ENCODE measurements around the gene SLC9A7. TPM values are rescaled to one million over a fixed set of nuclear protein-coding genes. Genes with fewer than 3 reads are reported as not detected.

The SLC9A7 gene
- total RNA-seq, 4 donors from 2014 or later, result 5.5 to 11.1 (median 7.3) TPM

DNA sequence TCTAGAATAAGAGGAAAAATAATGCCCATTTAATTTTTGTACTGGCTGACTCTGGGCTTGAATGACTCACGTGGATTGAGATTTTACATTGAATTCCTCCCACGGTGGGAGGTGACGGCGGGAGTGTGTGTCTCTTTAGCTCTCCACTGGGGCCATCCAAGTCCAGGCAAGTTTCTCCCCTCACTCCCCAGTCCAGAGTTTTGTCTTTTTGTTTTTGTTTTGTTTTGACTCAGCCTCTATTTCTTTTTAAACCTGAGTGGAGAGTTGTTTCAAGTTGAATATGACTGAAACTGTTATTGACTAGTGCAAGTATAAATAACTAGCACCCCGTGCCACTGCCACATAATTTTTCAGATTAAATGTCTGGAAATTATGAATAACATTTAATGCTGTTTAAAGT lies 171.8 kb downstream of the SLC9A7 start:
- Histone ChIP-seq H3K4me1 (peaks cover 0 to 37% (median 0%) of the 10 kb centered on the region in 4 donors), H3K27ac (peak overlapping the region in 1 of 4 donors; percentile 49), H3K9me3 (no peaks in the 10 kb centered on the region), H3K27me3 (no peaks in the 10 kb centered on the region), H3K4me3 (no peak overlapping the region), H3K36me3 (no peaks in the 10 kb centered on the region)
- DNase-seq (ENCODE audit: low spot score in 2 of 2), result no peak
- TF ChIP-seq CTCF (IDR thresholded peaks at IDR 0.05) (no peak), POLR2A (IDR thresholded peaks at IDR 0.05) (no peak), EP300 (IDR thresholded peaks at IDR 0.05) (no peak)
- 54 to 56% methylated on average over 5 of the region's 5 CpGs for WGBS, 2 donors

DNA sequence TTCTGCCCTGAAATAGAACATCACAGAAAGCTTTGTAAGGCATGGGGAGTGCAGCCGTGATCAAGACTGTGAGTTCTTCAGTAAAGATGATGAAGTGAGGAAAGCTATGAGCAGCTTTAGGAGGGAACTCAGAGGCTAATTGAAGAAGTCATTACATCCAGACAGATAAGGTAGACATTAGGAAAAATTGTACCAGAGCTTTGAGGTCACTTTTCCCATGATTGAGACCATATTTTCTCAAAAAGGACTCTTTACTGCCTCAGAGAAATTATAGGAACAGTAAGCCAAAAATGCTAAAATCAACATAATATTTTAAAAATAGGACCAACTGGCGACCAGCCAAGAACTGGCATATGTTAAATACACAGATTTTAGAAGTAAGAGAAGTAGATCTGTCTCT lies 174.2 kb downstream of the SLC9A7 start:
- no peaks in the 10 kb centered on the region for H3K27me3 ChIP-seq
- H3K4me3 ChIP-seq, result no peak overlapping the region
- no peak for DNase-seq (ENCODE audit: low spot score in 2 of 2)
- H3K36me3 ChIP-seq, result no peaks in the 10 kb centered on the region
- no peak overlapping the region for H3K27ac ChIP-seq
- TF ChIP-seq EP300 (IDR thresholded peaks at IDR 0.05) (no peak), CTCF (IDR thresholded peaks at IDR 0.05) (no peak), POLR2A (IDR thresholded peaks at IDR 0.05) (no peak)
- no peaks in the 10 kb centered on the region for H3K9me3 ChIP-seq
- peaks cover 0 to 37% (median 0%) of the 10 kb centered on the region in 4 donors for H3K4me1 ChIP-seq
- 57 to 67% methylated on average over 2 of the region's 2 CpGs for WGBS, 2 donors

GRCh38 chrX:46582966-46583365 lies 176.0 kb downstream of the SLC9A7 start:
- TF ChIP-seq EP300 (IDR thresholded peaks at IDR 0.05), result peak in 1 of 2 donors; percentile 69
- TF ChIP-seq CTCF (IDR thresholded peaks at IDR 0.05), result no peak
- no peaks in the 10 kb centered on the region for H3K36me3 ChIP-seq
- DNase-seq (ENCODE audit: low spot score in 2 of 2), result peak in 1 of 2 donors; percentile 35
- peak overlapping the region in 2 of 4 donors; percentile 64 to 69 for H3K27ac ChIP-seq
- no peak overlapping the region for H3K4me3 ChIP-seq
- H3K9me3 ChIP-seq, result no peaks in the 10 kb centered on the region
- 0 to 18% methylated on average over 1 of the region's 1 CpG for WGBS, 2 donors
- H3K4me1 ChIP-seq, result peaks cover 0 to 26% (median 0%) of the 10 kb centered on the region in 4 donors
- H3K27me3 ChIP-seq, result no peaks in the 10 kb centered on the region

- peak overlapping the region in 3 of 4 donors; percentile 26 to 69 (median 64) for H3K27ac ChIP-seq
Observed at GRCh38 chrX:46582325-46582724, 176.6 kb downstream of the SLC9A7 start.

GRCh38 chrX:46580613-46581012 lies 178.3 kb downstream of the SLC9A7 start:
- Histone ChIP-seq H3K36me3 (no peaks in the 10 kb centered on the region), H3K4me1 (peaks cover 0 to 19% (median 0%) of the 10 kb centered on the region in 4 donors), H3K9me3 (no peaks in the 10 kb centered on the region), H3K27me3 (no peaks in the 10 kb centered on the region), H3K4me3 (no peak overlapping the region), H3K27ac (no peak overlapping the region)
- no peak for DNase-seq (ENCODE audit: low spot score in 2 of 2)
- WGBS, 2 donors, result 95 to 97% methylated on average over 6 of the region's 6 CpGs
- no peak for TF ChIP-seq CTCF (IDR thresholded peaks at IDR 0.05)
- TF ChIP-seq EP300 (IDR thresholded peaks at IDR 0.05), result no peak
- TF ChIP-seq POLR2A (IDR thresholded peaks at IDR 0.05), result no peak

More at GRCh38 chrX:46582325-46582724, 176.6 kb downstream of the SLC9A7 start:
- no peaks in the 10 kb centered on the region for H3K27me3 ChIP-seq
- H3K9me3 ChIP-seq, result no peaks in the 10 kb centered on the region
- WGBS, 2 donors, result 34 to 49% methylated on average over 3 of the region's 3 CpGs
- H3K4me1 ChIP-seq, result peaks cover 0 to 20% (median 0%) of the 10 kb centered on the region in 4 donors
- H3K4me3 ChIP-seq, result no peak overlapping the region
- no peaks in the 10 kb centered on the region for H3K36me3 ChIP-seq
- DNase-seq (ENCODE audit: low spot score in 2 of 2), result no peak
- TF ChIP-seq EP300 (IDR thresholded peaks at IDR 0.05), result no peak
- TF ChIP-seq CTCF (IDR thresholded peaks at IDR 0.05), result no peak
- TF ChIP-seq POLR2A (IDR thresholded peaks at IDR 0.05), result no peak

Data from tibial nerve (tissue), 4 donors.